NCI-H2227 (cell line): ENCODE measurements around the gene CKAP2L.
"Not testable (repeated sequence)": the region's sequence is repeated elsewhere in the genome, so short reads cannot be mapped to it uniquely, and the experiment has no call there.

Experiments
- DNase-seq: peaks from one replicate; lab custom pipeline; 2025; ENCODE audit not compliant: unreplicated experiment; lab: John Stamatoyannopoulos, UW

The CKAP2L gene

DNA sequence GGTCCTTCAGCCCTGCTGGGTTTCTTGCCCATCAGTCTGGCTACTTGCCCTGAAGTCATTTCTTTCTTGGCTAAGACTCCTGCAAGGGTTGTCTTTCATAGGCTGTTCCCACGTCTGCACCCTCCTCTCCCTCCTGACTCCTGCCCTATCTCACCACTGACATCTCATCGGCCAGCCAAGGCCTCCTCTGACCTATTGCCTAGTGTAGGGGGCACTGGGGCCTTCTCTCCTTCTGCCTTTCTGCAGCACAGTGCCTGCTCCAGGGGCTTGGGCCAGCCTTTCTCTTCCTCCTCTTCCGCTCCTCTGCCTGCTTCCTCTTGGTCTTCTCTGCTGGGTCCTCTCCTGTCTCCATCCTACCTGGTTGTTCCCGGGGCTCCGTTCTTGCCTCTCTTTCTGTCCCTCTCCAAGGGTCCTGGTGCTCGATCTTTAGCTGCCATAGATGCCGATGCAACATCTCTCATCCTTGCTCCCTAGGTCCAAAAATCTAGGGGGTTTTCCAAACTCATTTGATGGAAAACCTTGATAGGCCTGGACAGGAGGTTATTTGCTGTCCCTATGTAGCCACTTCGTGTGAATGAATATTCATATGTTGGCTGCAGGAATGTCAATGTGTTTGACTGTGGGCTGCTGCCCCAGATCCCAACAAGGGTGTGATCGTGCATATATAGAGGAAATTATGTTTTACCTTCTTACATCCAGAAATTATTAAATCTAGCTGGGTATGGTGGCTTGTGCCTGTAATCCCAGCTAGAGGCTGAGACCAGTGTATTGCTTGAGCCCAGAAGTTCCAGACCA lies 53.3 kb downstream of the CKAP2L start:
- no peak for DNase-seq

DNA sequence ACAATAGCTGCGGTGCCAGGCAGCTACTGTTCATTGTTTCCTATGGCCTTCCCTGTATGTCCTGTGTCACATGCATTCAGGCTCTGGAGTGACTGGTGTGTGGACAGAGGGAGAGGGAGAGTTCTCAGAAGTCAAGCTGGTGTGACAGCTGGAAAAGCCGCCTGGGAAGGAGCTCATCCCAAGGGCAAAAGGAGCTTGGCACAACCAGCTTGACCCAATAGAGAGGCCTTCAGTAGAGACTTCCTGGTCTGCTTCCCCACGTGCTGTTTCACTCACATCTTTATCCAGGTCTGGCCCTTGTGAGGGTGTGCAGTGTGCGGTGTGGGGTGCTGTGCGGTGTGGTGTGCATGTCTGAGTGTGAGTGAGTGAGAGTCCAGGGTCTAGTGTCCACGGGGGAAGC lies 54.7 kb downstream of the CKAP2L start:
- DNase-seq = no peak

DNA sequence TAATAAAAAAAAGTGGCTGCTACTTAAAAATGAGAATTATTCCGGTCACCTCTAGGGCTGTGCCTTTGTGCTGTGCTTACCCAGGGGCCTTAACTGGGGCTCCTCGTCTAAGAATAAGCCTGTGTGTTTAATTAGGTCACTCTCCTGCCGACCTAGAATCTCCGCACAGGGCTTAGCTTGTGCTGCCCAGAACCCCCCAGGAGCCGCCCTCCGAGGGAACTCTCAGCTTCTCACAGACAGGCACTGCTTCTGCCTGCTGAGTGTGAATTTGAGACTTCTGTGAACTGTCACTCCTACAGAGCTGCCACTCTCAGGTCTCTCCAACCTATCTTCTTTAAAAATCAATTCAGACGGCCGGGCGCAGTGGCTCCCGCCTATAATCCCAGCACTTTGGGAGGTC lies 55.4 kb downstream of the CKAP2L start:
- DNase-seq = no peak

DNA sequence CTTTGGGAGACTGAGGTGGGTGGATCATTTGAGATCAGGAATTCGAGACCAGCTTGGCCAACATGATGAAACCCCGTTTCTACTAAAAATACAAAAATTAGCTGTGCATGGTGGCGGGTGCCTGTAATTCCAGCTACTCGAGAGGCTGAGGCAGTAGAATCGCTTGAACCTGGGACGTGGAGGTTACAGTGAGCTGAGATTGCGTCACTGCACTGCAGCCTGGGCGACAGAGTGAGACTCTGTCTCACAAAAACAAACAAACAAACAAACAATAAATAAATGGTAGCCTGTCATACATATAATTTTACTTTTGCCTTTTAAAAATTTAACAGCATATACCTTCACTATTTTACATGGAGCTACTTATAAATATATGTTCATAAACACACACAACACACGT lies 57.5 kb downstream of the CKAP2L start:
- not testable (repeated sequence) for DNase-seq

DNA sequence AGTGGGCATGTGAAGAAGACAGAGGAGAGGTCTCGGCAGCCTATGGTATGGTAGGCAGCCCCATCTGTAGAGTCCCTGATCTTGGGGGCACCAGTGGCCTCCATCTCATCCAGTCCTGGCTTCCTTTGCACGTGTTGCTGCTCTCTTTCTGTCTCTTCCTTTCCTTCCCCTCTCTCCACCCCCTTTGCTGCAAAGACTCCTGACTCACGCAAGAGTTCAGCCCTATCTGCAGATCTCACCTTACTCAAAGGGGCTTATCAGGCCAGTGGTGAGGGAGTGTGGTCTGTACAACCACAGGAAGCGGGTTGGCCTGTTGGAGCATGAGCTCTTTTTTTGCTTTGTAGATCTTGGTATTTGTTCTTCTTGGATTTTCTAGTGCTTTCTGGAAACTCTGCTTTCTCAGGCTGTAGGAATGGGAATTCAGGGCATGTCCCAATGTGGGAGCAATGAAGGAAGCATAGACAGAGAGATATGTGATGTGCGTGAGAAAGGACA lies 58.2 kb downstream of the CKAP2L start:
- no peak for DNase-seq

DNA sequence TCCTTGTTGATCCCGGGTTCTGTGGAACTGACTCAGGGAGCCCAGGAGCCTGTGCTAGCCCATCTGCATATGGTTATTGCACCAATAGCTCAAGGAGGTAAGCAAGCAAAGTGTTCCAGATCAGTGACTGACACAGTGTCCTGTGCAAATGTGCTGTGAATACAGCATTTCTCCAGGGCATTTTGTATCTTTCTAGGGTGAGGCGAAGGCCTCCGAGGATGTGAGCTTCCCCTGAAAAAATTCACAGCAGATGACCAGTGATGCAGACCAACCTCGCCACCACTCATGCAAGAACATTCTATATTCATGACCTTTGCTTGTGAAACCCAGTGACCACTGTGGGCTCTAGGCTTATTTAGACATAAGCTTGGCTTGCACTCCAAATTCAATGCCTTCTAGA lies 58.8 kb downstream of the CKAP2L start:
- no peak for DNase-seq

DNA sequence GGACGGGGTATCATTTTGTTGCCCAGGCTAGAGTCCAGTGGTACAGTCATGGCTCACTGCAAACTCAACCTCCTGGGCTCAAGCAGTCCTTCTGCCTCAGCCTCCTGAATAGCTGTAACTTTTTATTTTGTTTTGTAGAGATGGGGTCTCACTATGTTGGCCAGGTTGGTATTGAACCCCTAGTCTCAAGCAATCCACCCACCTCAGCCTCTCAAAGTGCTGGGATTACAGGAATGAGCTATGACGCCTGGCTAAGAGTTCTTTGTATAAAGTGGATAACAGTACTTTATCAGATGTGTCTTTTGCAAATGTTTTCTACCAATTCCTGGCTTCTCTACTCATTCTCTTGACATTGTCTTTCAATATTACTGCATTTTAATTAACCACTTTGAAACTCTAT lies 60.7 kb downstream of the CKAP2L start:
- DNase-seq = no peak

DNA sequence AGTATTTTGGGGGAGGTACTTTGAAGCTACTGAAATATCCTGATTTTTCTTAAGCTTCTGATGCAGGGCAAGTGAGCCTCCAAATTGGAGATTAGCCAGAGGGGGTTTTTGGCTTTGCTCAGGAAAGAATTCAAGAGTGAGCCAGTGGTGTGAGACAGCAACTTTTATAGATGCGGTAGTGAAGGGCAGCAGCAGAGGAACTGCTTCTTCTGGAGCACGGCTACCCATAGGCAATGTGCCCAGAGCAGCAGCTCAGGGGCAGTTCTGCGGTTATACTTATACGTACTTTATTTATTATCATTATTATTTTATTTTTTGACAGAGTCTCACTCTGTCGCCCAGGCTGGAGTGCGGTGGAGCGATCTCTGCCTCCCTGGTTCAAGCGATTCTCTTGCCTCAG lies 63.4 kb downstream of the CKAP2L start:
- DNase-seq = no peak

DNA sequence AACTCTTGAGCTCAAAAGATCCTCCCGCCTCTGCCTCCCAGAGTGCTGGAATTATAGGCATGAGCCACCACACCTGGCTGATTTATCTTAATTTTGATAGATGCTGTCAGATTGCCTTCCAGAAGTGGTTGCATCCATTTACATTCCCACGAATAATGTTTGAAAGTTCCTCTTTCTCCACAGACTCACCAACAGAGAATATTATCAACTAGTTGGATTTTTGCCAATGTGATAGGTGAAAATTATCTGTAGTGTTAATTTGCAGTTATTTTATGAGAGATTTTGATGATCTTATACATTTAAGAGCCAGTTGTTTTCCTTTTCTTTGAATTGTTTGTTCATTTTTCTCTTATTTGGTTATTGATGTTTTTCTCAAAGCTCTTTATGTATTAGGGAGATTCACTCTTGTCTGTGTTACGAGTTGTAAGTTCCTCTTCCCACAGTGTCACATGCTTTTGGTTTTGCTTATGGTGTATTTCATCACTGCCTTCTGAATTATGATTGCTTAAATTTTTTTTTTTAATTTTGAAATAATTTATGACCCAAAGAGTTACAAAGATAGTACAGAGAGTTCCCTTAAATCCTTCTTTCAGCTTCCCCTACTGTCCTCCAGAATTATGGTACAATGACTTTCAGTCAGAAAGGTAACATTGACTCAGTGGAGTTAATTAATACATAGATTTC lies 64.3 kb downstream of the CKAP2L start:
- no peak for DNase-seq

DNA sequence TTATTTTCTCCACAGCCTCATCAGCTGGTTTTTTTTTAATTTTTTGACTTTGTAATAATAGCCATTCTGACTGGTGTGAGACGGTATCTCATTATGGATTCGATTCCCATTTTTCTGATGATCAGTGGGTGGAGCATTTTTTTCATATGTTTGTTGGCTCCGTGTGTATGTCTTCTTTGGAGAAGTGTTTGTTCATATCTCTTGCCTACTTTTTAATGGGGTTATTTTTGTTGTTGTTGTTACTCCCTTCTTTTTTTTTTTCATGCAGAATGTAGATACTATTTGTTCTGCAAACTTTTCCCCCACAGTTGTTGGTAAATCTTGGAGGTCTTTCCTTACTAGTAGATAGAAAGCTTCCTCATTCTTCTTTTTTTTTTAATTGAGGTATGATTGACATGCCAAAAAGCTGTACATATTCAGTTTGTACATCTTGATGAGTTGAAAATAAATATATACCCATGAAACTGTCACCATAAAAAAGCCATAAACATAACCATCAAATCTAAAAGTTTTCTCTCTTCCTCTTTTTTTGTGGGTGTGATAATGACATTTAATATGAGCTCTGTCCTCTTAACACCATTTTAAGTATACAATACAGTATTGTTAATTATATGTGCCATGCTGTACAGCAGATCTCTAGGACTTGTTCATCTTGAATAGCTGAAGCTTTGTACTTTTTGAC lies 65.4 kb downstream of the CKAP2L start:
- no peak for DNase-seq

DNA sequence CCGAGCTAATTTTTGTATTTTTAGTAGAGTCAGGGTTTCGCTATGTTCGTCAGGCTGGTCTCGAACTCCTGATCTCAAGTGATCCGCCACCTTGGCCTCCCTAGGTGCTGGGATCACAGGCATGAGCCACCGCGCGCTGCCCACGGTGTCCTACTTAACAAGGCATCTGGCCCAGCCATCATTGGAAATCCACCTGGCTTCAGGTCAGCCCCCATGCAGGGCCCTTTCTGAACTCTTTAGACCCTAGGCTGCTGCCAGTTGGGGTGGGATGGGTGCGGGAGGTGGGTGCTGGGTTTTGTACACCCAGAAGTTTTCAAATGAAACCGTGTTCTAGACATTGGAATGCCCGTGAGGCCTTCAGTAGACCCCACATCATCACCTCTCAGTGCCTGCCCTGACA lies 70.2 kb downstream of the CKAP2L start:
- no peak for DNase-seq

DNA sequence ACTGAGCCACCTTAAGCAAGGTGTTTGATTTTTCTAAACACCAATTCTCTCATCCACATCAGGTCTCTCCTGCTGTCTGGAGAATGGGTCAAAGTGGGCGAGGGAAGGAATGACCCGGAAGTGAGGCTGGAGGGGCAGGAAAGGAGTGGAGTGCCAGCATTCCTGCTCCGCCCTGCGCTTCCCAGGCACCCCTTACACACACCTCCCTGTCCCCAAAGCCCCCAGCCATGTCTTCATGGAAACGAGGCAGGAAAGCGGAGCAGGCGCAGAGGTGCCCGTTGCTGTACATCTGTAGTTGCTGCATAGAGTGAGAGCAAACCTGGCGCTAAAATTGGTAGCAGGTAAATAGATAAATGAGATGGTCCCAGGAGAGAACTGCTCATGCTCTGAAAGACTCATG lies 70.8 kb downstream of the CKAP2L start:
- no peak for DNase-seq

DNA sequence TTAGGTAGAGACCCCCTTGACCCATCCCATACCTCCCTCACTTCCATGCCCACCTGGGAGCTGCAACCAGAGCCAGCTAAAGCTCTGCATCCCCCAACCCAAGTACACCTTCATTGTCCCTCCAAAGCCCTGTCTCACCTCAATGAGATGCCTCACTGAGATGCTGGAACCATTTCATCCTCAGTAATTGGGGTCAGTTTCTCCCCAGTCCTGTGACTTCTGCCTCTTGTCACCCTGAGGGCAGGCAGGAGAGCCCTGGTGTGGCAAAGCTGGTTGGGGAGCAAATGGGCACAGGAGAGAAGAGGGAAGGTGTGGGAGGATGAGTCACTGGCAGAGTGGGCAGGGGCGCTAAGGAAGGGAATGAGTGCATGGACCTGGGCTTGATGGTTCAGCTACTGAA lies 71.5 kb downstream of the CKAP2L start:
- DNase-seq = no peak

DNA sequence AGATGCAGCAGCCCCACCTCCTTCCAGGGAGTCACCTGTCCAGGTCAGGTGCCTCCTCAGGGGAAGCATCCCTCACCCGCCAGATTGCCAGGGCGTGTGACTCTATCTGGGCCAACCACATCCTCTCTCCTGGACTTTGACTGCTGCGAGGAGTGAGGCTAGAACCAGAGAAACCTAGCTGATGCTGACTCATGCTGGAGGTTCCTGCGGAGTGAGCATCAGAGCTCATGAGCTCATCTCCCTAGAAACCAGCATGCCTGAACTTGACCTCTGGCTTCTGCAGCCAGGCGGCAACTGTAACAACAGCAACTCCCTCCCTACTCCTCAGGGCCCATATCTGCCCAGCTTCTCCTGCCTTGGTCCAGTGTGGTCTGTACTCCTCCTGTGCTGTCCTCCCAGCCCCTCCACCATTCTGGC lies 71.9 kb downstream of the CKAP2L start:
- DNase-seq = peak; percentile 40

DNA sequence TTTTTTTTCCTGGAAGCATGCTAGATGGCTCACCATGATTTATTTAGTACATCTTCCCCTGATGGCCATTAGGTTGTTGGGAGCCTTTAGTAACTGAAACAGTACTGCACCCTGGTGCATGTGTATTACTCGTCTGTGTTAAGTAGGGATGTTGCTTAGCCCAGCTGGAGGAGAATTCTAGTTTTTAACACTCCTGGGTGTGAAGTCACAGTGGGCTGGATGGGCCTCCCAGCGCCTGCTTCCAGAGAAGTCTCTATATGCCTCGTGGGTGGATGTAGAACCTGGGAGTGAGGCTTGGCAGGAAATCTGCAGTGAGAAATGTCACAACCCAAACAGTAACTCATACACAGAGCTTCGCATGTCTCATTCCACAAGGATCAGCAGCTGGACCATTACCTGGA lies 72.5 kb downstream of the CKAP2L start:
- DNase-seq = no peak

DNA sequence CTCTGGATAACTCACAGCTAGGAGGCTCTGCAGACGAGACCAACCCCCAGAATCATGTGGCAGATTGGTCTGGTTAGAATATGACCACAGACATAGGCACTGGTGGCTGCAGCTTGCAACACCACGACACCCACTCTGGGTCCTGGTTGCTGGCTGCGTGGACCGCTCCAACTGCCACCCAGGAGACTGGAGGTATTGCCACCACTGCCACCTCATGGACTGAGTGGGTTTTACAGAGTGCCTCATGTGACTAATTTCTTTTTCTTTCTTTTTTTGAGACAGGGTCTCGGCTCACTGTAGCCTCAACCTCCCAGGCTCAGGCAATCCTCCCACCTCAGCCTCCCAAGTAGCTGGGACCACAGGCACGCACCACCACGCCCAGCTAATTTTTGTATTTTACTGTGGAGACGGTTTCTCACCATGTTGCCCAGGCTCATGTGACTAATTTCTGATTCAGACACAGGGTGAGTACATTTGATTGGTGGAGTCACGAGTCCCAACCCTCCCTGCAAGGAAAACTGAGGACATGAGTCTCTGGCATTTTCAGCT lies 73.5 kb downstream of the CKAP2L start:
- peak; percentile 35 for DNase-seq

DNA sequence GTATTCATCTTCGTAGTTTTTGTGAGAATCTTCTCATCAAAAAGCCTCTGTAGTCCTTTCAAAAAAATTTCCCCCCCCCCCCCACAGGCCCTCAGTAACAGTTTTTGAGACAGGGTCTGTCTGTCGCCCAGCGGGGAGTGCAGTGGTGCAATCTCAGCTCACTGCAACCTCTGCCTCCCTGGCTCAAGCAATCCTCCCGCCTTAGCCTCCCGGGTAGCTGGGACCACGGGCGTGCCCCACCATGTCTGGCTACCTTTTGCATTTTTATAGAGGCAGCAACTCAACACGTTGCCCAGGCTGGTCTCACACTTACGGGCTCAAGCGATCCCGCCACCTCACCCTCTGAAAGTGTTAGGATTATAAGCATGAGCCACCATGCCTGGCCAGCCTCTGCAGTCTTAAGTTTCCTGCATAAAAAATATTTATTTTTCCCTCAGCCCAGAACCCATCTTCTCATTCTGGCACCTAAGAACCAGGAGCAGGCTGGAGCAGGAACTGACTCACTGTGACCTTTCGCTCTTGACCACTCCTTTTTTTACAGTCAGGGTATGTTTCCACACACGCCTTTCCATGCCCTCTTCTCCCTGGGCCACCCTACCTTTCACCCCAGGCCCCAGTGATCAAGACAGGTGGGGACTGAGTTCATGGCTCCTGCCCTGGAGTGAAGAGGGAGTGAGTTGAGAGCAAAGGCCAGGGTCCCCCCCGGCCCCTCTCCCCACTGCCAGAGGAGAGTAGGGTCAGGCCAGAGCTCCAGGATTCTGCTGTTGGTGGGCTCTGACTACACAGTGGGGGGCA lies 76.1 kb downstream of the CKAP2L start:
- no peak for DNase-seq

DNA sequence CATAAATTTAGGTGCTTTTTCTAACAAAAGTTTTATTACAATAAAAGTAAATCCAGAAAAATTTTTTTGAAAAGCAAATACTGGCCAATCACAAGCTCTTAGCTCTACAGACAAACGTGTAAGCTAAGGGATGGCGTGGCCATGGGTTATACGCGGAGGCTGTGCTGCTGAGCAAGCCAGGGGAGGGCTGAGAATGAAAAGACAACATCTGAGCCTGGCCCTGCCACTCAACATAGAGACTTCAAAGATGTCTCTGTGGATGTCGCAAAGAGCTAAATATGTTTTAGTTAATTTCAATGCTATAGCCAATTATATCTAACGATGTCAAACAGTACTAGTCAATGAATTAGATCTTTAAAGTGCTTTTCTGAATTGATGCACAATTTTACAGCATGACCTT lies 76.9 kb downstream of the CKAP2L start:
- DNase-seq = no peak
